ENCODE data around the gene CDS1. TPM values are rescaled to one million over a fixed set of nuclear protein-coding genes. Genes with fewer than 3 reads are reported as not detected.

The CDS1 gene
- total RNA-seq, 6 donors from 2014 or later, result 6.5 to 39.8 (median 19.2) TPM

DNA sequence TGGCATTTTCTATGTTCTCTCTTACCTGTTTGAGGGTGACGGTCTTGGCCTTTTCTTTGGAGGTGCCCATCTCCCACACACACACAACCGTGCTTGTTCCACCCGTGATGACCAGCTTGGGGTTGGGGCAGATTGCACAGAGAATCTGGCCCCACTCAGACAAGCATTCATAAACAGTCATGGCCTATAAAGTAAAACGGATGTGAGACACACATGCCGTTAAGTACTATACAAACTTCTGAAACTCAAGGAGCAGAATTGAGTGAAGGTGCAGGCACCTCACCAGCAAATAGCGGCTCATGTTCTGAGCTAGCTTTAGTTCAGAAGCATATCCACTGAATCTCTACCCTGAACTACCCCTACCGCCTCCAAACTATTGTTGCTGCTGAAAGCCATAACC is 107.6 kb downstream of the CDS1 start:
- H3K27ac ChIP-seq, result no peak overlapping the region
- 96 to 99% methylated on average over 7 of the region's 7 CpGs for WGBS, 2 donors
- H3K4me1 ChIP-seq, result peaks cover 0 to 5% (median 1%) of the 10 kb centered on the region in 4 donors
- no peak overlapping the region for H3K4me3 ChIP-seq
- H3K9me3 ChIP-seq, result no peaks in the 10 kb centered on the region
- peaks cover 16 to 94% (median 46%) of the 10 kb centered on the region in 4 donors for H3K36me3 ChIP-seq
- TF ChIP-seq EP300 (IDR thresholded peaks at IDR 0.05) (no peak), POLR2AphosphoS5 (IDR thresholded peaks at IDR 0.05) (no peak), POLR2A (IDR thresholded peaks at IDR 0.05) (no peak)
- TF ChIP-seq, protein P1, sequence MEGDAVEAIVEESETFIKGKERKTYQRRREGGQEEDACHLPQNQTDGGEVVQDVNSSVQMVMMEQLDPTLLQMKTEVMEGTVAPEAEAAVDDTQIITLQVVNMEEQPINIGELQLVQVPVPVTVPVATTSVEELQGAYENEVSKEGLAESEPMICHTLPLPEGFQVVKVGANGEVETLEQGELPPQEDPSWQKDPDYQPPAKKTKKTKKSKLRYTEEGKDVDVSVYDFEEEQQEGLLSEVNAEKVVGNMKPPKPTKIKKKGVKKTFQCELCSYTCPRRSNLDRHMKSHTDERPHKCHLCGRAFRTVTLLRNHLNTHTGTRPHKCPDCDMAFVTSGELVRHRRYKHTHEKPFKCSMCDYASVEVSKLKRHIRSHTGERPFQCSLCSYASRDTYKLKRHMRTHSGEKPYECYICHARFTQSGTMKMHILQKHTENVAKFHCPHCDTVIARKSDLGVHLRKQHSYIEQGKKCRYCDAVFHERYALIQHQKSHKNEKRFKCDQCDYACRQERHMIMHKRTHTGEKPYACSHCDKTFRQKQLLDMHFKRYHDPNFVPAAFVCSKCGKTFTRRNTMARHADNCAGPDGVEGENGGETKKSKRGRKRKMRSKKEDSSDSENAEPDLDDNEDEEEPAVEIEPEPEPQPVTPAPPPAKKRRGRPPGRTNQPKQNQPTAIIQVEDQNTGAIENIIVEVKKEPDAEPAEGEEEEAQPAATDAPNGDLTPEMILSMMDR (IDR thresholded peaks at IDR 0.05), result no peak
- ATAC-seq (ENCODE audit: low FRiP score in 2 of 2) (no peak), DNase-seq (no peak)
- no peaks in the 10 kb centered on the region for H3K27me3 ChIP-seq

DNA sequence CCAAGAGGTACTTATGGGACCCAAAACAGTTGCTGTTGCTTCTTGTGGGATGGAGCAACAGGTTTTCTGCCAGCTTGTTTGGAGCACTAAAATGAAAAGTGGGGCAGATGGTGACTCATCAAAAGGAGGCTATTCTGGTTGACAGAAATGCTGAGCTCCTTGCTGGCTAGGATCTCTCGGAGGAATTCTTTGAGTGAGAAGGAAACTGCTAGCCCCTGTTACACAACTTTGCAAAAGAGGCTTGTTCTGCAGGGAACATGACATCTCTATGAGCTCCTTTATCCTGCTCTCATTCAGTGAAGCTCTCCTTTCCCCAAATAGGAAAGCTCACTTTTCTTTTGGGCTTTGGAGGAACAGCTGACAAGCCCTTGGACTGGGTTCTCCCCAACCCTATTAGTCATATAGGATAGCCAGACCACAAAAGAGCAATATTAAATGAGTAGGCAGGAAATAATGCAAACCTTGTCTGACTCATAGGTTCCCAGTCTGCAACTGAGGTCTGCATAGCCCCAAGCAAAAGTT is 108.3 kb downstream of the CDS1 start:
- 35 to 57% methylated on average over 1 of the region's 1 CpG for WGBS, 2 donors
- H3K36me3 ChIP-seq, result peaks cover 18 to 94% (median 52%) of the 10 kb centered on the region in 4 donors
- peak; percentile 30 to 89 for ATAC-seq (ENCODE audit: low FRiP score in 2 of 2)

DNA sequence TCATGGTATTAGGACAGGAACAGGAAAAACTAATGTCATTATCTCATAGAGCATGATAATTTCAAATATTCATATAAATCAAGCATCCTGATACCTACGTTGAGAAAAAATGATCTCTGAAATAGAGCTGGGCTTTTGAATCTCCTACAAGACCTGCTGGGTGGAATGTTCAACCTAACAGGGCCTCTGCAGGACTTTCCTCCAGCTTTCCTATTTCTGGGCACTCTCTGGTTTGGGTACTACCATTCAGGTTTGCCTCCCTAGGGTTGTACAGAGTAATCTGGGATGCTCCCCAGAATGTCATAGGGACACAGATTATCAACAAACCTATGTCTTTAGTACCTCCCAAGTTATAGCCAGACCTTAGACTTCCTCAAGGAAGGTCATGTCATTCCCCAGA is 108.9 kb downstream of the CDS1 start:
- peaks cover 0 to 5% (median 1%) of the 10 kb centered on the region in 4 donors for H3K4me1 ChIP-seq
- DNase-seq, result no peak
- H3K4me3 ChIP-seq, result no peak overlapping the region
- no peaks in the 10 kb centered on the region for H3K27me3 ChIP-seq
- no peak overlapping the region for H3K27ac ChIP-seq
- no peak for ATAC-seq (ENCODE audit: low FRiP score in 2 of 2)
- H3K36me3 ChIP-seq, result peaks cover 16 to 94% (median 52%) of the 10 kb centered on the region in 4 donors
- WGBS, 2 donors, result 91 to 93% methylated on average over 1 of the region's 1 CpG
- H3K9me3 ChIP-seq, result no peaks in the 10 kb centered on the region
- TF ChIP-seq EP300 (IDR thresholded peaks at IDR 0.05), result no peak
- no peak for TF ChIP-seq POLR2AphosphoS5 (IDR thresholded peaks at IDR 0.05)
- no peak for TF ChIP-seq POLR2A (IDR thresholded peaks at IDR 0.05)
- TF ChIP-seq, protein P1 (IDR thresholded peaks at IDR 0.05), result no peak

More for the DNA sequence above, 108.3 kb downstream of the CDS1 start:
- TF ChIP-seq POLR2AphosphoS5 (IDR thresholded peaks at IDR 0.05) (no peak), POLR2A (IDR thresholded peaks at IDR 0.05) (no peak), EP300 (IDR thresholded peaks at IDR 0.05) (no peak)
- TF ChIP-seq, protein P1 (IDR thresholded peaks at IDR 0.05), result no peak
- H3K27ac ChIP-seq, result no peak overlapping the region
- no peaks in the 10 kb centered on the region for H3K27me3 ChIP-seq
- H3K9me3 ChIP-seq, result no peaks in the 10 kb centered on the region
- H3K4me1 ChIP-seq, result peaks cover 0 to 5% (median 1%) of the 10 kb centered on the region in 4 donors
- no peak for DNase-seq
- H3K4me3 ChIP-seq, result no peak overlapping the region

DNA sequence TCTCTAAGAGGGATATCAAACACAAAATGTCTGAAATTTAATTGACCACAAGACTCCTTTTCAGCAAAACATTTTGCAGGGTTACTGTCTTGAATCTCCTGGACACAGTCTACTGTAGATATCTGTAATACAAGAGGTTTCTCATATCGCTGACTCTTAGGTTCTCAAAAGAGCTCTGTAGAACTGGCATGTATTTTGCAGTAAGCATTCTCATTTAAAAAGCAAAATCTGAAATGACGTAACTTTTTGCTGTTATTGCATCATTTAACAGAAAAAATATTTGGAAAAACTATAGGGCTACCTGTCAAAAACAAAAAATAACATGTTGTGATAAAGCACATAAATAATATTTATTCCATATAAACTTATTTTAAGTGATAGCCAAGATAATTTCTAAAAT is 114.2 kb downstream of the CDS1 start:
- DNase-seq, result no peak
- no peak for ATAC-seq (ENCODE audit: low FRiP score in 2 of 2)
- Histone ChIP-seq H3K4me3 (no peak overlapping the region), H3K36me3 (peaks cover 18 to 87% (median 46%) of the 10 kb centered on the region in 4 donors), H3K9me3 (no peaks in the 10 kb centered on the region), H3K27me3 (no peaks in the 10 kb centered on the region), H3K4me1 (peaks cover 0 to under 1% (median 0%) of the 10 kb centered on the region in 4 donors), H3K27ac (no peak overlapping the region)
- TF ChIP-seq, protein P1 (IDR thresholded peaks at IDR 0.05), result no peak
- TF ChIP-seq POLR2AphosphoS5 (IDR thresholded peaks at IDR 0.05) (no peak), POLR2A (IDR thresholded peaks at IDR 0.05) (no peak), EP300 (IDR thresholded peaks at IDR 0.05) (no peak)
- WGBS, 2 donors, result 91 to 92% methylated on average over 2 of the region's 2 CpGs

Data from upper lobe of left lung (tissue), 6 donors.